ENCODE results near the gene TEX30. TPM values are rescaled to one million over a fixed set of nuclear protein-coding genes. Genes with fewer than 3 reads are reported as not detected.

The TEX30 gene
- total RNA-seq, 1 experiment from 2014 or later = 8.9 TPM

DNA sequence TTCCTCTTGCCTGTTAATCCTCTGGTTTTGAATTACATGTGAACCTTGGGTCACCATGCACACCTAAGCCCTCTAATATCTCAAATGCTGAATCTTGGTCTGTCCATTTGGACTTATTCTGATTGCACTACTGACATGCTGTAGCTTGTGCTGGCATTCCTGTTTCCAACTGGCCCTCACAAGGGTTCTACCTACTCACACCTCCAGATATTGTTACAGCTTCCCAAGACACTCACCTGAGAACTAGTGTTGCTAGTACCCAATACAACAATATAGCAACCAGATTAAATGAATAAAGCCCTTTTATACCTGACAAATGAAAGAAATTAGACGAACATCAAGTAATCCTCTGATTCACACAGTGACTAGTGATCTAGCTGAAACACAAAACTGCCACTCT is 16.6 kb downstream of the TEX30 start (continued):
- no peak for TF ChIP-seq NR1H2 (CRISPR knock-in tag; IDR thresholded peaks at IDR 0.05)
- TF ChIP-seq, protein P1, sequence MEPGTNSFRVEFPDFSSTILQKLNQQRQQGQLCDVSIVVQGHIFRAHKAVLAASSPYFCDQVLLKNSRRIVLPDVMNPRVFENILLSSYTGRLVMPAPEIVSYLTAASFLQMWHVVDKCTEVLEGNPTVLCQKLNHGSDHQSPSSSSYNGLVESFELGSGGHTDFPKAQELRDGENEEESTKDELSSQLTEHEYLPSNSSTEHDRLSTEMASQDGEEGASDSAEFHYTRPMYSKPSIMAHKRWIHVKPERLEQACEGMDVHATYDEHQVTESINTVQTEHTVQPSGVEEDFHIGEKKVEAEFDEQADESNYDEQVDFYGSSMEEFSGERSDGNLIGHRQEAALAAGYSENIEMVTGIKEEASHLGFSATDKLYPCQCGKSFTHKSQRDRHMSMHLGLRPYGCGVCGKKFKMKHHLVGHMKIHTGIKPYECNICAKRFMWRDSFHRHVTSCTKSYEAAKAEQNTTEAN (CRISPR knock-in tag; IDR thresholded peaks at IDR 0.05) = no peak

DNA sequence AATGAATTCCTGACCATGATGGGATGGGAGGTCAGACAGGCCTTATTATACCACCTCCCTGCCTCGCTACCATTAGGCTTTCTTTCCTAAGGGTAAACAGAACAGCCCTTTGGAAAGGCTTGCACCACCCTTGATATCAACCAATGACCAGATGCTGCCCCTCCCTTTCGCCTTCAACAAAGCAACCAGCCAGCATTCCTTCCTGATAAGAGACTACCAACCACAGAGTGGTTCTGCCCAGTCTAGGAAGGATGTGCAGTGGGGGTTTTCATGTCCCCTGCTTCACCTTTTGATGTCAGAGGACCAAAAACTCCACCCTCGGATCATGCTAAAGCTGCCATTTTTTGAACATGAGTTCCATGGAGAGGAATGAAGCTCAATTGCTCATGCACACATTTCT is 21.7 kb downstream of the TEX30 start:
- ChIA-PET CTCF (no interaction called here), POLR2A (no interaction called here)
- peaks cover 7% of the 10 kb centered on the region for H3K27me3 Mint-ChIP-seq (ENCODE audit: low read depth)
- DNase-seq (ENCODE audit: low spot score) (no peak), ATAC-seq (no peak)
- TF ChIP-seq, protein P2, sequence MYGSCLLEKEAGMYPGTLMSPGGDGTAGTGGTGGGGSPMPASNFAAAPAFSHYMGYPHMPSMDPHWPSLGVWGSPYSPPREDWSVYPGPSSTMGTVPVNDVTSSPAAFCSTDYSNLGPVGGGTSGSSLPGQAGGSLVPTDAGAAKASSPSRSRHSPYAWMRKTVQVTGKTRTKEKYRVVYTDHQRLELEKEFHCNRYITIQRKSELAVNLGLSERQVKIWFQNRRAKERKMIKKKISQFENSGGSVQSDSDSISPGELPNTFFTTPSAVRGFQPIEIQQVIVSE (CRISPR knock-in tag; IDR thresholded peaks at IDR 0.05; ENCODE audit: borderline replicate concordance) = no peak
- TF ChIP-seq, protein P3, sequence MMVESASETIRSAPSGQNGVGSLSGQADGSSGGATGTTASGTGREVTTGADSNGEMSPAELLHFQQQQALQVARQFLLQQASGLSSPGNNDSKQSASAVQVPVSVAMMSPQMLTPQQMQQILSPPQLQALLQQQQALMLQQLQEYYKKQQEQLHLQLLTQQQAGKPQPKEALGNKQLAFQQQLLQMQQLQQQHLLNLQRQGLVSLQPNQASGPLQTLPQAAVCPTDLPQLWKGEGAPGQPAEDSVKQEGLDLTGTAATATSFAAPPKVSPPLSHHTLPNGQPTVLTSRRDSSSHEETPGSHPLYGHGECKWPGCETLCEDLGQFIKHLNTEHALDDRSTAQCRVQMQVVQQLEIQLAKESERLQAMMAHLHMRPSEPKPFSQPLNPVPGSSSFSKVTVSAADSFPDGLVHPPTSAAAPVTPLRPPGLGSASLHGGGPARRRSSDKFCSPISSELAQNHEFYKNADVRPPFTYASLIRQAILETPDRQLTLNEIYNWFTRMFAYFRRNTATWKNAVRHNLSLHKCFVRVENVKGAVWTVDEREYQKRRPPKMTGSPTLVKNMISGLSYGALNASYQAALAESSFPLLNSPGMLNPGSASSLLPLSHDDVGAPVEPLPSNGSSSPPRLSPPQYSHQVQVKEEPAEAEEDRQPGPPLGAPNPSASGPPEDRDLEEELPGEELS (CRISPR knock-in tag; IDR thresholded peaks at IDR 0.05) = no peak
- TF ChIP-seq, protein P4, sequence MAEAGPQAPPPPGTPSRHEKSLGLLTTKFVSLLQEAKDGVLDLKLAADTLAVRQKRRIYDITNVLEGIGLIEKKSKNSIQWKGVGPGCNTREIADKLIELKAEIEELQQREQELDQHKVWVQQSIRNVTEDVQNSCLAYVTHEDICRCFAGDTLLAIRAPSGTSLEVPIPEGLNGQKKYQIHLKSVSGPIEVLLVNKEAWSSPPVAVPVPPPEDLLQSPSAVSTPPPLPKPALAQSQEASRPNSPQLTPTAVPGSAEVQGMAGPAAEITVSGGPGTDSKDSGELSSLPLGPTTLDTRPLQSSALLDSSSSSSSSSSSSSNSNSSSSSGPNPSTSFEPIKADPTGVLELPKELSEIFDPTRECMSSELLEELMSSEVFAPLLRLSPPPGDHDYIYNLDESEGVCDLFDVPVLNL (CRISPR knock-in tag; IDR thresholded peaks at IDR 0.05; ENCODE audit: borderline replicate concordance, low read depth) = no peak
- TF ChIP-seq TCF7 (CRISPR knock-in tag; IDR thresholded peaks at IDR 0.05; ENCODE audit: low read depth) = no peak
- no peak for TF ChIP-seq MYBL2 (CRISPR knock-in tag; IDR thresholded peaks at IDR 0.05)
- TF ChIP-seq, protein P5, sequence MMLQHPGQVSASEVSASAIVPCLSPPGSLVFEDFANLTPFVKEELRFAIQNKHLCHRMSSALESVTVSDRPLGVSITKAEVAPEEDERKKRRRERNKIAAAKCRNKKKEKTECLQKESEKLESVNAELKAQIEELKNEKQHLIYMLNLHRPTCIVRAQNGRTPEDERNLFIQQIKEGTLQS (CRISPR knock-in tag; conservative IDR thresholded peaks at IDR 0.05) = no peak
- TF ChIP-seq ELF4 (CRISPR knock-in tag; IDR thresholded peaks at IDR 0.05; ENCODE audit: low read depth) = no peak
- H3K36me3 Mint-ChIP-seq = 0 out of 2 replicates have a peak, but pooled peaks cover 2% of the 10 kb centered on the region
- no peak overlapping the region for H3K4me3 Mint-ChIP-seq
- H3K4me1 Mint-ChIP-seq = no peaks in the 10 kb centered on the region
- no peak overlapping the region for H3K27ac Mint-ChIP-seq
- H3K9me3 Mint-ChIP-seq = peaks cover 37% of the 10 kb centered on the region

DNA sequence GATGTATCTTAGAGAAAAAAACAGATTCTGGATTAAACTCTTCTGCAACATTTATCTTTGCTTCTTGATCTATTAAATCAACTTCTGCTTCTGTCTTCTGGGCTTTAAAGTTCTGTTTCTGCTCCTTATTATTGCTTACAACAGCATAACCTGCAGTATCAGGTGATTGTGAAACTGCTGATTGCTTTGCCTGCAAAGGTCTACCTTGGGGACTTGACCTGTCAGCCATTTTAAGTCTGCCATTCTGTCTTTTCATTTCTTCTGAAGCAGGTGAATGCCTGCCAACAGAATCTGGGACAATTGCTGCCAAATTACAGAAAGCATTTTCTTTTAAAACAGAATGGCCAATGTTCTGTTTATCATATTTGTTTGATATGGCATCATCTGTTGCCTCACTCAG is 31.1 kb downstream of the TEX30 start:
- Mint-ChIP-seq H3K4me1 (no peaks in the 10 kb centered on the region), H3K36me3 (no peaks in the 10 kb centered on the region), H3K9me3 (peaks cover 26% of the 10 kb centered on the region), H3K27ac (no peak overlapping the region), H3K27me3 (ENCODE audit: low read depth) (peaks cover 37% of the 10 kb centered on the region), H3K4me3 (no peak overlapping the region)
- CTCF ChIA-PET = no interaction called here
- TF ChIP-seq, protein P6, sequence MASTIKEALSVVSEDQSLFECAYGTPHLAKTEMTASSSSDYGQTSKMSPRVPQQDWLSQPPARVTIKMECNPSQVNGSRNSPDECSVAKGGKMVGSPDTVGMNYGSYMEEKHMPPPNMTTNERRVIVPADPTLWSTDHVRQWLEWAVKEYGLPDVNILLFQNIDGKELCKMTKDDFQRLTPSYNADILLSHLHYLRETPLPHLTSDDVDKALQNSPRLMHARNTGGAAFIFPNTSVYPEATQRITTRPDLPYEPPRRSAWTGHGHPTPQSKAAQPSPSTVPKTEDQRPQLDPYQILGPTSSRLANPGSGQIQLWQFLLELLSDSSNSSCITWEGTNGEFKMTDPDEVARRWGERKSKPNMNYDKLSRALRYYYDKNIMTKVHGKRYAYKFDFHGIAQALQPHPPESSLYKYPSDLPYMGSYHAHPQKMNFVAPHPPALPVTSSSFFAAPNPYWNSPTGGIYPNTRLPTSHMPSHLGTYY (CRISPR knock-in tag; IDR thresholded peaks at IDR 0.05) = no peak
- TF ChIP-seq NFATC4 (CRISPR knock-in tag; IDR thresholded peaks at IDR 0.05) (no peak), TCF7 (CRISPR knock-in tag; IDR thresholded peaks at IDR 0.05; ENCODE audit: low read depth) (no peak), MYBL2 (CRISPR knock-in tag; IDR thresholded peaks at IDR 0.05) (no peak), SMAD3 (CRISPR knock-in tag; IDR thresholded peaks at IDR 0.05; ENCODE audit: borderline replicate concordance) (no peak), NFYB (CRISPR knock-in tag; conservative IDR thresholded peaks at IDR 0.05; ENCODE audit: low read depth) (no peak), TP53 (CRISPR knock-in tag; IDR thresholded peaks at IDR 0.05) (no peak)
- TF ChIP-seq, protein P7, sequence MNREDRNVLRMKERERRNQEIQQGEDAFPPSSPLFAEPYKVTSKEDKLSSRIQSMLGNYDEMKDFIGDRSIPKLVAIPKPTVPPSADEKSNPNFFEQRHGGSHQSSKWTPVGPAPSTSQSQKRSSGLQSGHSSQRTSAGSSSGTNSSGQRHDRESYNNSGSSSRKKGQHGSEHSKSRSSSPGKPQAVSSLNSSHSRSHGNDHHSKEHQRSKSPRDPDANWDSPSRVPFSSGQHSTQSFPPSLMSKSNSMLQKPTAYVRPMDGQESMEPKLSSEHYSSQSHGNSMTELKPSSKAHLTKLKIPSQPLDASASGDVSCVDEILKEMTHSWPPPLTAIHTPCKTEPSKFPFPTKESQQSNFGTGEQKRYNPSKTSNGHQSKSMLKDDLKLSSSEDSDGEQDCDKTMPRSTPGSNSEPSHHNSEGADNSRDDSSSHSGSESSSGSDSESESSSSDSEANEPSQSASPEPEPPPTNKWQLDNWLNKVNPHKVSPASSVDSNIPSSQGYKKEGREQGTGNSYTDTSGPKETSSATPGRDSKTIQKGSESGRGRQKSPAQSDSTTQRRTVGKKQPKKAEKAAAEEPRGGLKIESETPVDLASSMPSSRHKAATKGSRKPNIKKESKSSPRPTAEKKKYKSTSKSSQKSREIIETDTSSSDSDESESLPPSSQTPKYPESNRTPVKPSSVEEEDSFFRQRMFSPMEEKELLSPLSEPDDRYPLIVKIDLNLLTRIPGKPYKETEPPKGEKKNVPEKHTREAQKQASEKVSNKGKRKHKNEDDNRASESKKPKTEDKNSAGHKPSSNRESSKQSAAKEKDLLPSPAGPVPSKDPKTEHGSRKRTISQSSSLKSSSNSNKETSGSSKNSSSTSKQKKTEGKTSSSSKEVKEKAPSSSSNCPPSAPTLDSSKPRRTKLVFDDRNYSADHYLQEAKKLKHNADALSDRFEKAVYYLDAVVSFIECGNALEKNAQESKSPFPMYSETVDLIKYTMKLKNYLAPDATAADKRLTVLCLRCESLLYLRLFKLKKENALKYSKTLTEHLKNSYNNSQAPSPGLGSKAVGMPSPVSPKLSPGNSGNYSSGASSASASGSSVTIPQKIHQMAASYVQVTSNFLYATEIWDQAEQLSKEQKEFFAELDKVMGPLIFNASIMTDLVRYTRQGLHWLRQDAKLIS (CRISPR knock-in tag; IDR thresholded peaks at IDR 0.05; ENCODE audit: borderline replicate concordance) = no peak
- TF ChIP-seq, protein P8, sequence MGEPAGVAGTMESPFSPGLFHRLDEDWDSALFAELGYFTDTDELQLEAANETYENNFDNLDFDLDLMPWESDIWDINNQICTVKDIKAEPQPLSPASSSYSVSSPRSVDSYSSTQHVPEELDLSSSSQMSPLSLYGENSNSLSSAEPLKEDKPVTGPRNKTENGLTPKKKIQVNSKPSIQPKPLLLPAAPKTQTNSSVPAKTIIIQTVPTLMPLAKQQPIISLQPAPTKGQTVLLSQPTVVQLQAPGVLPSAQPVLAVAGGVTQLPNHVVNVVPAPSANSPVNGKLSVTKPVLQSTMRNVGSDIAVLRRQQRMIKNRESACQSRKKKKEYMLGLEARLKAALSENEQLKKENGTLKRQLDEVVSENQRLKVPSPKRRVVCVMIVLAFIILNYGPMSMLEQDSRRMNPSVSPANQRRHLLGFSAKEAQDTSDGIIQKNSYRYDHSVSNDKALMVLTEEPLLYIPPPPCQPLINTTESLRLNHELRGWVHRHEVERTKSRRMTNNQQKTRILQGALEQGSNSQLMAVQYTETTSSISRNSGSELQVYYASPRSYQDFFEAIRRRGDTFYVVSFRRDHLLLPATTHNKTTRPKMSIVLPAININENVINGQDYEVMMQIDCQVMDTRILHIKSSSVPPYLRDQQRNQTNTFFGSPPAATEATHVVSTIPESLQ (CRISPR knock-in tag; IDR thresholded peaks at IDR 0.05) = no peak
- TF ChIP-seq, protein P9, sequence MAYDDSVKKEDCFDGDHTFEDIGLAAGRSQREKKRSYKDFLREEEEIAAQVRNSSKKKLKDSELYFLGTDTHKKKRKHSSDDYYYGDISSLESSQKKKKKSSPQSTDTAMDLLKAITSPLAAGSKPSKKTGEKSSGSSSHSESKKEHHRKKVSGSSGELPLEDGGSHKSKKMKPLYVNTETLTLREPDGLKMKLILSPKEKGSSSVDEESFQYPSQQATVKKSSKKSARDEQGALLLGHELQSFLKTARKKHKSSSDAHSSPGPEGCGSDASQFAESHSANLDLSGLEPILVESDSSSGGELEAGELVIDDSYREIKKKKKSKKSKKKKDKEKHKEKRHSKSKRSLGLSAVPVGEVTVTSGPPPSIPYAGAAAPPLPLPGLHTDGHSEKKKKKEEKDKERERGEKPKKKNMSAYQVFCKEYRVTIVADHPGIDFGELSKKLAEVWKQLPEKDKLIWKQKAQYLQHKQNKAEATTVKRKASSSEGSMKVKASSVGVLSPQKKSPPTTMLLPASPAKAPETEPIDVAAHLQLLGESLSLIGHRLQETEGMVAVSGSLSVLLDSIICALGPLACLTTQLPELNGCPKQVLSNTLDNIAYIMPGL (CRISPR knock-in tag; IDR thresholded peaks at IDR 0.05) = no peak
- DNase-seq (ENCODE audit: low spot score) = no peak
- POLR2A ChIA-PET = no interaction called here
- ATAC-seq = no peak

Measured in WTC11 (cell line).